ENCODE results near the gene MPPE1. TPM values are rescaled to one million over a fixed set of nuclear protein-coding genes. Genes with fewer than 3 reads are reported as not detected.

Gene MPPE1
- total and polyA plus RNA-seq, 9 of the 15 experiments (the other 6 are each of a cell fraction or from before 2014, with no cell fraction given): 10.7 to 19.5 (median 13.3) TPM

DNA sequence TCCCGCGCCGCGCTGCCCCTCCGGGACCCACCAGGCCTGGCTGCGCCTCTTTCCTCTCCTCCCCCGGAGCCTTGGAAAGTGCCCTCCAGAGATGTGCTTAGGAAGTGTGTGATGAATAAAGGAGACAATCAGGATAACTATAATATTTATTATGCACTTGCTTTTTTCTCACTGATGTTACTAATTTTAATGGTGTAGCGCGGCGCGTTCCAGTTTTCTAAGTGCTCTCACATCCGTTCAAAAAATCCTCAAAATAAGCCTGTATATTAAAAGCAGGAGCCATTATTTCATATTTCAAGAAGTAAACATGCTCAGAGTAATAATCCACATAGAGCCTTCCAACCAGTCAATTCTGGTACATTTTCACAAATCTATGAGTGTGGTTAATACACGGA is 941 bp upstream of the MPPE1 start:
- ATAC-seq (peak; percentile 60; the same call in 1 of the 3 replicates), FAIRE-seq (peak; percentile 75), DNase-seq (ENCODE audit: extremely low read depth in 1 of 4, low spot score in 3 of 4) (no peak)
- H3K9ac ChIP-seq (ENCODE audit: insufficient read depth in 1 of 2, low read depth in 2 of 2, low read length in 2 of 2): peak overlapping the region; percentile 91 to 93
- no peaks in the 10 kb centered on the region for H4K20me1 ChIP-seq (replicated peaks; ENCODE audit: control insufficient read depth, insufficient read depth, low read length)
- H3K9me1 ChIP-seq (ENCODE audit: control insufficient read depth, insufficient read depth, low read length): no peaks in the 10 kb centered on the region
- ChIA-PET CTCF (ENCODE audit: low intra/inter-chr PET ratio) (no interaction called here), POLR2A (interaction anchor here (1.0 kb wide), 1 partner anchor 83 kb away, joined by 3 read pairs; no protein-coding TSS in a partner anchor)
- BruUV-seq (replicated peaks): no TSS peak
- H3K79me2 ChIP-seq (ENCODE audit: control insufficient read depth, insufficient read depth, low read length): peaks cover 2% of the 10 kb centered on the region; the same call in 1 of the 3 replicates
- H2AFZ ChIP-seq (ENCODE audit: low read depth, low read length): peak overlapping the region; percentile 95
- H3K4me3 ChIP-seq: peak overlapping the region; percentile 72
- no peaks in the 10 kb centered on the region for H3K27me3 ChIP-seq (ENCODE audit: control insufficient read depth in 2 of 2, insufficient read depth in 2 of 2, low read length in 2 of 2)
- no peaks in the 10 kb centered on the region for H3K36me3 ChIP-seq (ENCODE audit: control insufficient read depth, insufficient read depth, low read length)
- H3K27ac ChIP-seq (ENCODE audit: extremely low read depth, low read depth, low read length): peak overlapping the region; percentile 90; the same call in 1 of the 3 replicates
- peaks cover 2 to 16% of the 10 kb centered on the region in 2 experiments; a peak in 4 of 5 replicates for H3K4me1 ChIP-seq (replicated peaks in 1 of 2; ENCODE audit: control insufficient read depth in 2 of 2, insufficient read depth in 2 of 2, low read length in 2 of 2)
- in situ Hi-C loops (cut with MboI) (loop anchor here (10.0 kb wide), 1 partner anchor 1126 kb away; no protein-coding TSS in a partner anchor), intact Hi-C loops (cut with micrococcal nuclease) (no loop called here)
- WGBS (ENCODE audit: insufficient coverage, low coverage, missing lambda C conversion rate): 36% methylated on average over 9 of the region's 13 CpGs
- TF ChIP-seq HDAC1 (IDR thresholded peaks at IDR 0.05) (no peak), SP1 (CRISPR knock-in tag; IDR thresholded peaks at IDR 0.05) (no peak), ILF3 (IDR thresholded peaks at IDR 0.05; ENCODE audit: borderline replicate concordance) (no peak), TCF7L2 (IDR thresholded peaks at IDR 0.05; ENCODE audit: low read depth, low read length) (no peak), RBM15 (IDR thresholded peaks at IDR 0.05; ENCODE audit: insufficient read depth, low read length) (no peak), FOXK2 (conservative IDR thresholded peaks at IDR 0.05 in 1 of 2, IDR thresholded peaks at IDR 0.05 in 1 of 2; ENCODE audit: low read depth in 2 of 2) (no peak), ZBTB5 (IDR thresholded peaks at IDR 0.05) (no peak), ATF2 (CRISPR knock-in tag; IDR thresholded peaks at IDR 0.05) (no peak)
- TF ChIP-seq, protein P1, sequence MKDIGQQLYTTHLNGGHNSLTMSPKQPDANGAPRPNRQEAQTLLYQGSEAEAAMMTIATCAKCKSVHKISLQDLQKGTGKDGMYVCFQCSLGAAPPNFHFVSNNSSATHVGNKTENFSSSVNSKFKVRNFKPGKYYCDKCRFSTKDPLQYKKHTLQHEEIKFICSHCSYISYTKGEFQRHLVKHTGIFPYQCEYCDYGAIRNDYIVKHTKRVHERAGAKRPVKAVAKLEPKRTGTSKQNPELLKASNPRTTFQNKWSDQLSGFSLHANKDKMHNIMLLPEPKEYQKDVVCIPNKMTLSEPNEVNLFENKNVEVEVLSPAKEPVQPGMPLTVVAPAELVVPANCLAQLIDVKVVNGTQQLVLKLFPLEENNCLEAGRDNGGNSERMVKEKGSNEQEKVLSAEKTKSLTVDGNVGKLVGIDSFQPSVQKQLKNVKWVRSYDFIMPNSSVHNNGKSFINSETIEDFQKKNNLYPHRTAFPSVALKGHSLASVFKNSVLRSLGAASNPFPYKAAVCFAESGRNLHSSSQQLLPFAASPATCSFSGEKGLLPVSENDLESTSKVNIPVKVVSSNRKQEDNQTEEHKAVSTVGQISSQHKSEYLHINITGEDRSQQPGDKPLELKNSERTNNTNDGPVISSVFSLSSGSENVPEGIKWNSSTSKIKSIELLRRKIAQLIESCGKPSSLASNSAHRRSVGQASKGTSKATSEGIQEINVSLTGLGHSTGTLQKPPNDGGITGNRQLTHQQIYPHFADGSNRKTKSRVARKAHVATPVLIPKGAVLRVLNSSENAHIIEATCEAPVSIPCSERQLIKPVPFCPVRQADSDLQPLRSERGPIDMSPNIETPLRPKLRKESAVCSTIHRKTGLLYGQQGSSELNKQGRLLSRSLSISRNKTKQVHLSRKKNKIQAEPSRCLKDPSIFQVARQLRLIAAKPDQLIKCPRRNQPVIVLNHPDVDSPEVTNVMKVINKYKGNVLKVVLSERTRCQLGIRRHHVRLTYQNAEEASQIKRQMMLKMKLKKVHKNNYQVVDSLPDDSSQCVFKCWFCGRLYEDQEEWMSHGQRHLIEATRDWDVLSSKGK (CRISPR knock-in tag; IDR thresholded peaks at IDR 0.05): no peak
- no peaks in the 10 kb centered on the region for H3K9me3 ChIP-seq (replicated peaks; ENCODE audit: control insufficient read depth, insufficient read depth, low read depth, low read length)
- peak overlapping the region; percentile 89 for H3K4me2 ChIP-seq (ENCODE audit: insufficient read depth, low read length)
